ENCODE measurements around the gene P2RX4. TPM values are rescaled to one million over a fixed set of nuclear protein-coding genes. Genes with fewer than 3 reads are reported as not detected.

The P2RX4 gene
- total and polyA plus RNA-seq, 2 of the 8 experiments (the other 6 are each of a cell fraction or from before 2014, with no cell fraction given): 9.5 to 12.2 TPM

DNA sequence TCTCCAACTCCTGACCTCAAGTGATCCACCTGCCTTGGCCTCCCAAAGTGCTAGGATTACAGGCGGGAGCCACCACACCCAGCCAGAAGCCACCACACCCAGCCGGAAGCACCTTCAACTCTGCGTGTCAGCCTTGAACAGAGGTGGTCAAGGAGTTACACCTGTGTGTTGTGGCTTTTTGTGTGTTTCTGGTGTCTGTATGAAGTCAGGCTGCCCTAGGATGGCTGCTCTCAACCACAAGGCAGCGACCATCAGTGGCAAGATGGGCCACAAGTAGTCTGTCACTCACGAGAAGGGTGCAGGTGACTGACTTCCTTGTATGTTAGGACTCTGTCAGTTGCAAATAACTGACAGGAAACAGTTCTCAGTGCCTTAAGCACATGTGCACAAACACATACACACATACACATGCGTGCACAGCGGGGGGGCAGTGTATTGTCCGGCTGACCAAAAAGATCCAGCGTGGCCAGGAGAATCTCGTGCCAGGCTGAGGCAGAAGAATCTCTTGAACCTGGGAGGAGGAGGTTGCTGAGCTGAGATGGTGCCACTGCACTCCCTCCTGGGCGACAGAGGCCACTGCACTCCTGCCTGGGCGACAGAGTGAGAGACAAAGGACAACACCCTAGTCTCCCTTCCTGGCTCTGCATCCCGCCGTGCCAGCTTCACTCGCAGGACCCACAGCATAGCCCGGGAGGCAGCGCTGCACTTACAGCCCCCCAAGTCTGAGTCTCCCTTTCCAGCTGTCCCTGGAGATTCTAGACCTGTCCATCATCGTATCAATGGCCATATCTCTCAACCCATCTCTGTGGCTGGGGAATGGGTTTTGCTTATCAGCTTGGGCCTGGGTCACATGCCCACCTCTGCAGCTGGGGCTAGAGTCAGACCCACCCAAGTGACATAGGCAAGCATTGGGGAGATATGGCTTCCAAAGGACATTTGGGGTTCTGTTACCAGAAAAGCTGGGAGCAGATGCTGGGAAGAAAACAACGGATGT, 13.7 kb downstream of the P2RX4 start:
- Histone ChIP-seq H3K9me3 (ENCODE audit: insufficient read depth in 2 of 2, low read depth in 1 of 2, low read length in 1 of 2) (no peaks in the 10 kb centered on the region), H2BK15ac (ENCODE audit: low read length) (no peak overlapping the region), H4K8ac (ENCODE audit: extremely low read depth, insufficient read depth, low read length) (no peak overlapping the region), H3K79me1 (ENCODE audit: low read depth, low read length) (no peaks in the 10 kb centered on the region), H3K18ac (ENCODE audit: extremely low read depth, low read length) (no peak overlapping the region), H3K9ac (replicated peaks in 1 of 4; ENCODE audit: extremely low read depth in 1 of 4, low read depth in 3 of 4, low read length in 3 of 4) (no peak overlapping the region), H3K4me3 (ENCODE audit: extremely low read depth in 1 of 4, insufficient read depth in 2 of 4, low read depth in 3 of 4, low read length in 4 of 4) (no peak overlapping the region), H3K27ac (ENCODE audit: low read depth, low read length) (no peak overlapping the region), H4K5ac (ENCODE audit: insufficient read length, low read depth, low read length) (no peak overlapping the region), H3K27me3 (replicated peaks in 1 of 4; ENCODE audit: control insufficient read depth in 3 of 4, extremely low read depth in 1 of 4, insufficient read depth in 3 of 4, low read length in 3 of 4) (no peaks in the 10 kb centered on the region), H2BK12ac (ENCODE audit: low read depth, low read length) (no peak overlapping the region), H2AFZ (ENCODE audit: low read length) (no peak overlapping the region), H3K4me1 (replicated peaks in 1 of 4; ENCODE audit: control insufficient read depth in 3 of 4, insufficient read depth in 4 of 4, low read length in 3 of 4) (no peaks in the 10 kb centered on the region), H4K20me1 (replicated peaks in 1 of 2; ENCODE audit: control insufficient read depth in 1 of 2, insufficient read depth in 2 of 2, low read length in 2 of 2) (no peaks in the 10 kb centered on the region), H2BK20ac (ENCODE audit: low read length) (no peak overlapping the region), H3K79me2 (ENCODE audit: control insufficient read depth in 1 of 2, insufficient read depth in 2 of 2, low read length in 2 of 2) (no peaks in the 10 kb centered on the region), H3K23me2 (ENCODE audit: low read depth, low read length) (no peaks in the 10 kb centered on the region; the same call in 1 of the 2 replicates), H3K36me3 (ENCODE audit: control insufficient read depth in 2 of 4, insufficient read depth in 4 of 4, low read length in 3 of 4) (no peaks in the 10 kb centered on the region), H4K91ac (replicated peaks; ENCODE audit: insufficient read length, low read length) (no peak overlapping the region), H2AK5ac (ENCODE audit: low read depth, low read length) (no peak overlapping the region), H2BK120ac (replicated peaks; ENCODE audit: low read depth, low read length) (no peak overlapping the region), H3K4me2 (ENCODE audit: insufficient read depth in 1 of 2, low read depth in 2 of 2, low read length in 2 of 2) (no peak overlapping the region), H2BK5ac (ENCODE audit: low read depth, low read length) (no peak overlapping the region), H3K56ac (replicated peaks; ENCODE audit: insufficient read length, low read depth, low read length) (no peak overlapping the region), H3K23ac (ENCODE audit: insufficient read length) (no peak overlapping the region), H3K14ac (ENCODE audit: insufficient read length) (no peak overlapping the region), H3K4ac (replicated peaks; ENCODE audit: insufficient read length, low read depth, low read length) (no peak overlapping the region)
- WGBS, 2 experiments (ENCODE audit: extremely low coverage in 1 of 2, insufficient coverage in 1 of 2, insufficient read length in 1 of 2, insufficient replicate concordance in 2 of 2, low coverage in 1 of 2, low lambda C conversion rate in 2 of 2, missing lambda C conversion rate in 1 of 2): 87% methylated on average over 19 of the region's 19 CpGs; no CpG with 5 or more reads in 1 of the 2 experiments
- POLR2A ChIA-PET (ENCODE audit: partially characterized antibody): interaction anchor here (1.3 to 3.1 kb wide), 3 partner anchors 9 to 16 kb away, joined by 5 to 12 read pairs (median 6); no protein-coding TSS in a partner anchor
- DNase-seq (ENCODE audit: low read depth in 1 of 2, low spot score in 2 of 2): no peak
- CTCF ChIA-PET (ENCODE audit: partially characterized antibody): interaction anchor here (0.6 to 1.9 kb wide), 18 partner anchors 7 to 611 kb away, joined by 3 to 9 read pairs (median 3); no protein-coding TSS in a partner anchor
- FAIRE-seq: no peak
- TF ChIP-seq RAD21 (IDR thresholded peaks at IDR 0.05 in 1 of 2, conservative IDR thresholded peaks at IDR 0.05 in 1 of 2; ENCODE audit: low read depth in 2 of 2, low read length in 2 of 2): peak; percentile 67 to 78
- TF ChIP-seq KDM4A (IDR thresholded peaks at IDR 0.05; ENCODE audit: low read depth, low read length, severe bottlenecking): no peak
- no peak for TF ChIP-seq RFX5 (IDR thresholded peaks at IDR 0.05; ENCODE audit: borderline replicate concordance, low read depth, low read length)
- no peak for TF ChIP-seq SP1 (IDR thresholded peaks at IDR 0.05; ENCODE audit: low read depth, low read length)
- no peak for TF ChIP-seq CREB1 (IDR thresholded peaks at IDR 0.05)
- TF ChIP-seq CTCF (IDR thresholded peaks at IDR 0.05; ENCODE audit: control extremely low read depth in 1 of 3, insufficient read depth in 1 of 3, low read depth in 1 of 3, low read length in 3 of 3): peak; percentile 55 to 72 (median 71)
- TF ChIP-seq TBP (IDR thresholded peaks at IDR 0.05; ENCODE audit: low read depth, low read length): no peak
